Subcutaneous adipose tissue (tissue), 4 donors: Measurements from ENCODE around the gene SCN11A. TPM values are rescaled to one million over a fixed set of nuclear protein-coding genes. Genes with fewer than 3 reads are reported as not detected.

Source experiments
- CTCF ChIP-seq: fragments of 450-650 bp; IDR thresholded peaks from one replicate; pipeline ENCODE4 v1.5.1; 2016; ENCODE audit warnings: low read depth, mild to moderate bottlenecking, control low read depth, antibody characterized with exemption, moderate library complexity
- total RNA-seq, 4 donors: library from RNA; depleted of rRNA; stranded (reverse); fragments of >200 nt; gene quantifications; one replicate each; pipeline ENCODE4 v1.1.0, GENCODE V29; 2016

The SCN11A gene
- total RNA-seq, 4 donors from 2014 or later = 0.34 to 1.9 (median 0.46) TPM

GRCh38 chr3:39086144-39086543, 34.4 kb upstream of the SCN11A start:
- no peak for TF ChIP-seq CTCF

- no peak for TF ChIP-seq CTCF
Measured at GRCh38 chr3:39082666-39083313, 31.0 kb upstream of the SCN11A start.

GRCh38 chr3:39080026-39080425, 28.3 kb upstream of the SCN11A start:
- no peak for TF ChIP-seq CTCF

GRCh38 chr3:39079530-39079929, 27.8 kb upstream of the SCN11A start:
- no peak for TF ChIP-seq CTCF

- no peak for TF ChIP-seq CTCF
Measured at GRCh38 chr3:39075910-39076309, 24.2 kb upstream of the SCN11A start.

- TF ChIP-seq CTCF = no peak
Measured at GRCh38 chr3:39068556-39068955, 16.8 kb upstream of the SCN11A start.

- no peak for TF ChIP-seq CTCF
Measured at GRCh38 chr3:39067286-39067685, 15.5 kb upstream of the SCN11A start.
